GM21528 (cell line): ENCODE data around the gene ENDOV.

Experiments used
- ATAC-seq: cut with Tn5 transposase; IDR thresholded peaks from one replicate; pipeline ENCODE4 v1.9.1; 2021; ENCODE audit warnings: mild to moderate bottlenecking, moderate library complexity; ENCODE audit not compliant: unreplicated experiment, low FRiP score

ENDOV gene

GRCh38 chr17:80429356-80430275, 14.6 kb downstream of the ENDOV start:
- no peak for ATAC-seq

- no peak for ATAC-seq
These were observed 15.7 kb downstream of the ENDOV start for GRCh38 chr17:80430446-80431245.

DNA sequence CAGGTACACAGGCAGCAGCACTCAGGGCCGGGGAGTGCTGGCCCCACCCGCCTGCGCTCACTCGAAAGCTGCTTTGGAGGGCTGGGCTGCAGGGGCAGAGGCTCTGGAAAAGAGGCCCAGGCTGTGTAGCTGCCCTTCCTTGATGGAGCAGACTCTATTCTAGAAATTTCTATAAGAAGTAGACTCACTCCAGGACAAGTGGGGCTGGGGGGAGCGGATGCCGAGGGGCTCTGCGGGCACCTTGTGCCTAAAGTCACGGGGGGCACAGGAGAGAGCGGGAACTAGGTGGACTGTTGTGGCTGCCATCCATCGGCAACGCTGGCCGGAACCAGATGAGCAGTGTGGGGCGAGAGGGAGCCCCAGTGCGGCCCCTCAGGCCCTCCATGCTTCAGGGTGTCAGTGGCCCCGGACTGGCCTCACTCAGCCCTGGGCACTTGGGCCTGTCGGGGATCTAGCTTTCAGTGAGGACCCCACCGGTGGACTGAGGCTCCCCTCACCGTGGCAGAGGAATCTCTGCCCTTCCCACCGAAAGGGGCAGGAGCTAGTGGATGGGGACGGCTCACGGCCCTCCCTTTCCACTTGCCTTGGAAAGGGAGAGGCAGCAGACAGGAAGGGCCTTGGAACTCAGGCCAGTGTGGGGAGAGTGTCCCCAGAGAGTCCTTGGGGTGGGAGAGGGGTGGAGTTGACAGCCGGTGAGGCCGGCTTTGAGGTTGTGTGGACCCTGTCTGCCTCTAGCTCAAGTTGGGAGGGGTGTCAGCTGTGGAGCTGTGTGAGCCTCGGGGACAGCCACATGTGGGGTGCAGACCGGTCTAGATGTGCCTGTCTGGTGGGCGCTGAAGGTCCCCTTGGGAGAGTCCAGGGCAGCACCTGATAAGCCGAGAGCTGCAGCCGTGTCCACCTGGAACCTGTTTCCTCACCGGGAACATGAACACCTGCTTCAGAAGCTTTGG, 16.6 kb downstream of the ENDOV start:
- no peak for ATAC-seq

DNA sequence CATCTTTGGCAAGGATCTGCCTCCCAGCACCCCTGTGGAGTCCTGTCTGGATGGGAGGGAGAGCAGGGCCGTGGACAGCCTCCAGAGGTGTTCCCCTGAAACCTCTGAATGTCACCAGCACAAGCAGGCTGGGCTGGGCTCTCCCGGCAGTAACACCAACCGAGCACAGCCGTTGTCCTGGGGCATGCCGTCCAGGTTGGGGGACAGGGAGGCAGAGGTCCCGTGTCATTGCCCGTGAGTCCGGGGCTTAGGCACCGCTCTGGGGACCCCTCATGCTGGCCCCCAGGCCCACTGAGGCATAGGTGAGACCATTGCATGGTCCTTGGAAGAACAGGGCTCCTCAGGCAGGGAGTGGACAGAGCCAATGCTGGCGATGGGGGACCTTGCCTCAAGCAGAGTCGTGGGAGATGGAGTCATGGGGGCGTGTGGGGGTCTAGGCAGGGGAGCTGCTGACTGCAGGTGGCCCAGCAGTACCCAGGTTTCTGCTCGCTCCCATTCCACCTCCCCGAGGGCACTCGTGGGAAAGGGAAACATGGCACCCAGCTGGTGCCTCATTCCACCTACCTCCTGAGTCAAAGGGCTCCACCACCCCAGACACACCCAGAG, 17.5 kb downstream of the ENDOV start:
- no peak for ATAC-seq

- no peak for ATAC-seq
These were observed 18.1 kb downstream of the ENDOV start for GRCh38 chr17:80432961-80433550.

- no peak for ATAC-seq
These were observed 19.1 kb downstream of the ENDOV start for GRCh38 chr17:80433916-80434666.

- ATAC-seq, result no peak
These were observed 22.6 kb downstream of the ENDOV start for GRCh38 chr17:80437532-80437931.

GRCh38 chr17:80438806-80439205, 23.8 kb downstream of the ENDOV start:
- ATAC-seq, result no peak

GRCh38 chr17:80439499-80439898, 24.5 kb downstream of the ENDOV start:
- no peak for ATAC-seq

- no peak for ATAC-seq
These were observed 26.2 kb downstream of the ENDOV start for GRCh38 chr17:80441133-80441578.

DNA sequence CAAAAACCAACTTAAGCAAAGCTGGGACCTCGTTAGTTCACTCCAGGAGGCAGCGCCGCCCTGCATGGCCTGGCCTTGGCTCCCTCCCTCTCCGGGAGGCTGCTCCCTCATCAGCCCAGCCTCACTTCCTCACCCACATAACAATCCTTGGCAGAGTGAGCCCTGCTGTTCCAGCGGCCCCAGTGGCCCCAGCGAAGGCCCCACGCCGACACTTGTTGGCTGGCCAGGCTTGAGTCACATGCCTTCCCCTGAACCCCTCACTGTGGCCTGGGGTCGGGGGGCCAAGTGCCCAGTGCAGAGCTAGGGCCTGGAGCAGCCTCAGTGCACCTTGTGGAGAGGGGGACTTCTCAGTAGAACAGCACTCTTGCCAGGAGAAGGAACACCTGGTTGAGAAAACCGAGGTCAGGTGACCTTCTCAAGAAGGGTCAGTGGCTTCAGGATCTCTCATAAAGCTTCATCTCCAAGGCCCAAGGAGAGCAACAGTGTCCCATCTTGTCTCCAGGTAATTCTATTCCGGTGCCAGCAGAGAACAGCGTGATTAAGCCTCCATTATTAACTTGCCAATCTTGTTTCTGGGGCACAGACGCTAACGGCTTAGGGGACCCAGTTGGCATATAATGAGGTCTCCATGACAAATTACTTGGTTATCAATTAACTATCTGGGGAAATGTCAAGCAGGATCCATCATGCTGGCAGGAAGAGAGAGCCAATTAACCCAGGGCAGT, 26.8 kb downstream of the ENDOV start:
- no peak for ATAC-seq

- ATAC-seq, result no peak
These were observed 27.3 kb downstream of the ENDOV start for GRCh38 chr17:80442323-80442659.

DNA sequence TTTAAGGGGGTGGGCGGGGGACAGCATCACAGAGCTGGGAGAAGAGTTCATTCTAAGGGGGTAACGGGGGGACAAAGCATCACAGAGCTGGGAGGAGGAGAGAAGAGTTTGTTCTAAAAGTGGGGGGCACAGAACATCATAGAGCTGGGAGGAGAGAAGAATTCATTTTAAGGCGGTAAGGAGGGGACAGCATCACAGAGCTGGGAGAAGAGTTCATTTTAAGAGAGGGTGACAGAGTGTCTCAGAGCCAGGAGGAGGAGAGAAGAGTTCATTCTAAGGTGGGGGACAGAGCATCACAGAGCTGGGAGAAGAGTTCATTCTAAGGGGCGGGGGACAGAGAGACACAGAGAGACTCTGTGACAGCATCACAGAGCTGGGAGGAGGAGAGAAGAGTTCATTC, 27.8 kb downstream of the ENDOV start:
- ATAC-seq, result no peak

DNA sequence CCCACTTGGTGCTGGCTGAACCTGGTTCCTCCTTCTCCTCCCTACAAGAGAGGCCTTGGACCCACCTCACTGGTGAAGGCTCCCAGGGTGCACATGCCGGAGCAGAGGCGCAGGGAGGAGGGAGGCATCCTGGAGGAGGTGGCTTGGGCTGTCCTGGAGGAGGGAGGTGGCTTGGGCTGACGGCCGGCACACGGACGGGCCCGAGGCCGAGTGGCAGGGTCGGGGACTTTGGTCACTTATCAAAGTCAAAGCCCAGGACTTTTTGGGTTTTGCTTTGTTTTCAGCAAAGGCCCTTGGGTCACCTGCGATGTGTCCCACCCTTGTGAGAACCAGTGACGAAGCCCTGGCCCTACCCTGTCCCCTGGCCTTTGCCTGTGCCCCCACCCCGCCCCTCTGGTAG, 28.5 kb downstream of the ENDOV start:
- no peak for ATAC-seq

DNA sequence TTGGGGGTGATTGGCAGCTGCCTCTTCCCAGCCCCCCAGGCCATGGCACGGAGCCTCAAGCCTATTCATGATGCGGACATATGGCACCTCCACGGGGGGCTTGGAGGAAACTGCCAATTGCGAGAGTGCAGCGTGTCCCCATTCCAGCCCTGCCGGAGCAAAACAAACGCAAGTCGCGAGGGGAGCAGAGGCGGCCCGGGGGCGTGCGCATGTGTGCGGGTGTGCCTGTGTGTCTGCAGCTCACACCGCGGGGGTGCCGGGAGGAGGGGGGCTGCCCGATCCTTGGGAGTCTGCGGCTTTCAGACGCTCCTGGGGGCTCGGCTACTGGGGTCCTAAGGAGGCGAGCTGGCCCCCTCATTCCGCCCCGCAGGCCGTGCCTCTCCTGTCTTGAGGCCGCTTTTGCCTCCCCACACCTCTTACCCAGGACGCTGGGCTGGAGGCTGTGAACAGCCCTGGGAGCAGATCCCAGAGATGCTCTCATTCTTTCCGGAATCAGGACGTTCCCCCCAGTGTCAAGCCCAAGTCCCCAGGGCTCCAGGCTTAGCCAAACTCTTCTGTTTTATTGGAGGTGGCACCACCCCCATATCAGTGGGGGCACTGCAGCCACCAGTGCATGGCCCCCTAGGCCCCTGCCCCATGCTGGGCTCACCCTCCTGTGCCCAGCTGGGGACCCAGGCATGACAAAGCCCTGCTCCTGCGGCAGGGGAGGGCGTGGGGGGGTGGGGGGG, 29.1 kb downstream of the ENDOV start:
- ATAC-seq, result no peak

DNA sequence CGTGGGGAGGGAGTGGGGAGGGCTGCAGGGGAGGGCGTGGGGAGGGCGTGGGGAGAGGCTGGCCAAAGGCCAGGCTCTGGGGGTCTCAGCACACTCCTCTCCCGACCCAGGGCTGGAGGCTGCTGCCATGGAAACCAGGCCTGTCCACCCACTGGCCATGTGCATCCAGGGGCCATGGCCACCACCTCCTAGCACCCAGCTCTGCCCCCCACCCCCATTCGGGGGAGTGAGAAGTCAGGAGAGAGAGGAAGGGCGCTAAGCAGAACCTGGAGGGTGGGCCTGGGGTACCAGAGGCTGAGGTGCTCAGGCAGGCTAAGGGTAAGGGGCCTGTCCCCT, 29.6 kb downstream of the ENDOV start:
- no peak for ATAC-seq

GRCh38 chr17:80445007-80445725, 30.2 kb downstream of the ENDOV start:
- no peak for ATAC-seq
